Uterus (tissue), 4 donors: ENCODE measurements around the gene PNLDC1. TPM values are rescaled to one million over a fixed set of nuclear protein-coding genes. Genes with fewer than 3 reads are reported as not detected.

ENCODE experiments used
- DNase-seq, 2 donors: peaks; one replicate each; pipeline ENCODE4 v3.0.0-alpha.2; 2019 to 2020
- H3K27ac ChIP-seq, 2 donors: fragments of 200-600 bp; sonication (generic); 1 replicate in 1 of 2; 2 replicates in 1 of 2; pipeline ENCODE4 v1.5.1; 2016 to 2018
- H3K27me3 ChIP-seq, 2 donors: fragments of 200-600 bp; sonication (generic); one replicate each; pipeline ENCODE4 v1.5.1; 2018 to 2019; ENCODE audit warnings: control low read depth in 1 of 2
- H3K36me3 ChIP-seq, 2 donors: fragments of 200-600 bp; sonication (generic); one replicate each; pipeline ENCODE4 v1.5.1; 2019; ENCODE audit warnings: control low read depth in 1 of 2
- H3K4me1 ChIP-seq, 2 donors: fragments of 200-600 bp; sonication (generic); one replicate each; pipeline ENCODE4 v1.5.1; 2018 to 2019; ENCODE audit warnings: control low read depth in 1 of 2
- H3K4me3 ChIP-seq, 2 donors: fragments of 200-600 bp; sonication (generic); 1 replicate in 1 of 2; 2 replicates in 1 of 2; pipeline ENCODE4 v1.5.1; 2018 to 2019; ENCODE audit warnings: mild to moderate bottlenecking in 1 of 2
- H3K9me3 ChIP-seq, 2 donors: fragments of 200-600 bp; sonication (generic); one replicate each; pipeline ENCODE4 v1.5.1; 2019; ENCODE audit warnings: control low read depth in 1 of 2
- POLR2A ChIP-seq, 2 donors: fragments of 450-650 bp; IDR thresholded peaks; one replicate each; pipeline ENCODE4 v1.6.1; 2016; ENCODE audit warnings: antibody characterized with exemption in 2 of 2, mild to moderate bottlenecking in 1 of 2, moderate library complexity in 1 of 2
- intact Hi-C: fragments of 100-400 bp; cut with DNase I; formaldehyde crosslinking; loops from one replicate; pipeline ENCODE4 v1.15.1; 2023; ENCODE audit warnings: low total_unique reads
- total RNA-seq, 4 donors: library from RNA; depleted of rRNA in 3 of 4; stranded (reverse); fragments of >200 nt in 3 of 4; gene quantifications; one replicate each; pipeline versions ENCODE4 v1.1.0 to v1.2.4, GENCODE V29; 2014 to 2023
- TF ChIP-seq, protein P1 (sequence below), 4 experiments: fragments of 200-600 bp in 2 of 4; fragments of 450-650 bp in 2 of 4; sonication (generic) in 2 of 4; IDR thresholded peaks; one replicate each; pipeline ENCODE4 v1.5.1; 2016 to 2019; ENCODE audit warnings: antibody characterized with exemption in 4 of 4, mild to moderate bottlenecking in 2 of 4, moderate library complexity in 1 of 4
- donor health status: DM: yes; HTN: yes; CAD: no.

The PNLDC1 gene
- total RNA-seq, 4 donors from 2014 or later, result 0.69 TPM; not detected in 3

DNA sequence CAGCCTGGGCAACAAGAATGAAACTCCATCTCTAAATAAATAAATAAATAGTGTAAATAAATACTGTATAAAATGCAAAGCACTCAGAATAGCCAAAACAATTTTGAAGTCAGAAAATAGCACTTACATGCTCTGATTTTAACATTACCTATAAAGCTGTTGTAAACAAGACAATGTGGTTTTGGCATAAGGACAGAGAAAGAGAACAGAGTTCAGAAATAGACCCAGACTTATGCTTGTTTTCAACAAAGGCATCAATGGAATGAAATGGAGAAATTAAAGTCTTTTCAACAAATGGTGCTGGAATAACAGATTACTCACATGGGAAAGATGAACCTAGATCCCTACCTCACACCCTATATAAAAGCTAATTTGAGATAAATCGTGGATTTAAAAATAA is 27.9 kb upstream of the PNLDC1 start:
- H3K27ac ChIP-seq, result no peak overlapping the region
- DNase-seq, result no peak
- H3K4me1 ChIP-seq, result no peaks in the 10 kb centered on the region
- no peak overlapping the region for H3K4me3 ChIP-seq
- no peaks in the 10 kb centered on the region for H3K27me3 ChIP-seq
- intact Hi-C loops, result no loop called here
- TF ChIP-seq POLR2A (IDR thresholded peaks at IDR 0.05), result no peak
- TF ChIP-seq, protein P1, sequence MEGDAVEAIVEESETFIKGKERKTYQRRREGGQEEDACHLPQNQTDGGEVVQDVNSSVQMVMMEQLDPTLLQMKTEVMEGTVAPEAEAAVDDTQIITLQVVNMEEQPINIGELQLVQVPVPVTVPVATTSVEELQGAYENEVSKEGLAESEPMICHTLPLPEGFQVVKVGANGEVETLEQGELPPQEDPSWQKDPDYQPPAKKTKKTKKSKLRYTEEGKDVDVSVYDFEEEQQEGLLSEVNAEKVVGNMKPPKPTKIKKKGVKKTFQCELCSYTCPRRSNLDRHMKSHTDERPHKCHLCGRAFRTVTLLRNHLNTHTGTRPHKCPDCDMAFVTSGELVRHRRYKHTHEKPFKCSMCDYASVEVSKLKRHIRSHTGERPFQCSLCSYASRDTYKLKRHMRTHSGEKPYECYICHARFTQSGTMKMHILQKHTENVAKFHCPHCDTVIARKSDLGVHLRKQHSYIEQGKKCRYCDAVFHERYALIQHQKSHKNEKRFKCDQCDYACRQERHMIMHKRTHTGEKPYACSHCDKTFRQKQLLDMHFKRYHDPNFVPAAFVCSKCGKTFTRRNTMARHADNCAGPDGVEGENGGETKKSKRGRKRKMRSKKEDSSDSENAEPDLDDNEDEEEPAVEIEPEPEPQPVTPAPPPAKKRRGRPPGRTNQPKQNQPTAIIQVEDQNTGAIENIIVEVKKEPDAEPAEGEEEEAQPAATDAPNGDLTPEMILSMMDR (IDR thresholded peaks at IDR 0.05), result no peak
- no peaks in the 10 kb centered on the region for H3K36me3 ChIP-seq
- H3K9me3 ChIP-seq, result no peaks in the 10 kb centered on the region

DNA sequence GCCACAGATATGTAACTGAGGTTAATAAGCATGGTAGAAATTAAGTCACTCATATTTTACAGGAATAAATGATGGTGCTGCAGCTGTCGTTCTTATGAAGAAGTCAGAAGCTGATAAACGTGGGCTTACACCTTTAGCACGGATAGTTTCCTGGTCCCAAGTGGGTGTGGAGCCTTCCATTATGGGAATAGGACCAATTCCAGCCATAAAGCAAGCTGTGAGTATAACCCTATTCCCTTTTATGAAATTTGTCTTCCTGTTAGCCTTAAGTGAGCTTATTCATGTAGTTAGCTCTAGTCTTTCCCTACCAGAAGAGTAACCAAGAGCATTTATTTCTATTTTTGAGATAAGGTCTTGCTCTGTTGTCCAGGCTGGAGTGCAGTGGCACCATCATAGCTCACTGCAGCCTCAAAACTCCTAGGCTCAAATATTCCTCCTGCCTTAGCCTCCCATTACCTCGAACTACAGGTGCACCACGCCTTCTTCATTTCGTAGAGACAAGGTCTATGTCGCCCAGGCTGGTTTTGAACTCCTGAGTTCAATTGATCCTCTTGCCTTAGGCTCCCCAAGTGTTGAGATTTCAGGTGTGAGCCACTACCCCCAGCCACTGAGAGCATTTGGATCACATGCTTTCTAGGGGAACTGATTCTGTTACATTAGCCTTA is 22.7 kb upstream of the PNLDC1 start:
- TF ChIP-seq, protein P1 (IDR thresholded peaks at IDR 0.05), result no peak
- TF ChIP-seq POLR2A (IDR thresholded peaks at IDR 0.05), result no peak
- Histone ChIP-seq H3K4me1 (no peaks in the 10 kb centered on the region), H3K4me3 (no peak overlapping the region), H3K27me3 (no peaks in the 10 kb centered on the region), H3K27ac (no peak overlapping the region), H3K36me3 (no peaks in the 10 kb centered on the region), H3K9me3 (no peaks in the 10 kb centered on the region)
- no peak for DNase-seq
- intact Hi-C loops, result no loop called here

DNA sequence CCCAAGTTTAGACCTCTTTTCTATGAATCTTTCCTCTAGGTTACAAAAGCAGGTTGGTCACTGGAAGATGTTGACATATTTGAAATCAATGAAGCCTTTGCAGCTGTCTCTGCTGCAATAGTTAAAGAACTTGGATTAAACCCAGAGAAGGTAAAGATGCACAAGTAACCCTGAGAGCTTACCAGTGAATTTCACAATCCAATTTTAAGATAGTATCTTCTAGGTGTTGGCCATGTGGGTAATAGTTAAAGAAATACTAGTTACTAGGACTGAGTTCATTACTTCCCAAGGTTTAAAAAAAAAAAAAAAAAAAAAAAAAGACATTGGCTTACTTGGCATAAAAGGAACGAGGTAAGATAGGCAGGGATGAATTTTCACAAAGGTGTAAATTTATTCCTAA is 21.9 kb upstream of the PNLDC1 start:
- no peak overlapping the region for H3K27ac ChIP-seq
- H3K4me3 ChIP-seq, result no peak overlapping the region
- TF ChIP-seq, protein P1 (IDR thresholded peaks at IDR 0.05), result no peak
- TF ChIP-seq POLR2A (IDR thresholded peaks at IDR 0.05), result no peak
- no peaks in the 10 kb centered on the region for H3K9me3 ChIP-seq
- H3K4me1 ChIP-seq, result no peaks in the 10 kb centered on the region
- H3K27me3 ChIP-seq, result no peaks in the 10 kb centered on the region
- H3K36me3 ChIP-seq, result no peaks in the 10 kb centered on the region
- DNase-seq, result no peak
- intact Hi-C loops, result no loop called here

DNA sequence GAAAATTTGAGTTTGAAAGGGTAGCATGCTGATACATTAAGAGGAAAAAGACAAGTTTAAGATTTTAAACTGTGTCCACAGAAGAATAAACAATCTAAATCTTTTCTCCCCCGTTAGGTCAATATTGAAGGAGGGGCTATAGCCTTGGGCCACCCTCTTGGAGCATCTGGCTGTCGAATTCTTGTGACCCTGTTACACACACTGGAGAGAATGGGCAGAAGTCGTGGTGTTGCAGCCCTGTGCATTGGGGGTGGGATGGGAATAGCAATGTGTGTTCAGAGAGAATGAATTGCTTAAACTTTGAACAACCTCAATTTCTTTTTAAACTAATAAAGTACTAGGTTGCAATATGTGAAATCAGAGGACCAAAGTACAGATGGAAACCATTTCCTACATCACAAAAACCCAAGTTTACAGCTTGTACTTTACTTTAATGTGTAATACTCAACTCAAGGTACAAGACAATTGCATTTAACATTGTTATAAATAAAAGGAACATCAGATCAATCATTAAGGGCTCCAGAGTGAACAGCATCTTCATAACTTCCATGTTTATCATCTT is 21.5 kb upstream of the PNLDC1 start:
- H3K36me3 ChIP-seq, result no peaks in the 10 kb centered on the region
- intact Hi-C loops, result no loop called here

DNA sequence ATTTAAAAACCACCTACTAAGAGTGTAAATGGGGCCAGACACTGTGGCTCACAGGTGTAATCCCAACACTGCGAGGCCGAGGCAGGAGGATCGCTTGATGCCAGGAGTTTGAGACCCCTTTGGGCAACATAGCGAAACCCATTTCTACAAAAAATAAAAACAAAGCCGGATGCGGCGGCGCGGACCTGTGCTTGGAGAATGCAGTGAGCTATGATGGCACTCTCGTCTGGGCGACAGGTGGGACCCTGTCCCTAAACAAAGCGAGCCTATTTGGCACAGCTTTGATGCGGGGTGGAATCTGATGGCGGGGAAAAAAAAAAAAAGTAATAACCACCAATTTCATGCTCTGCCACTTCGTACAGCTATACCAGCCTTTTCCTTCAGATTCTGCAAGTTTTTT is 11.8 kb upstream of the PNLDC1 start:
- no peaks in the 10 kb centered on the region for H3K27me3 ChIP-seq

More for the DNA sequence above, 21.5 kb upstream of the PNLDC1 start:
- TF ChIP-seq POLR2A (IDR thresholded peaks at IDR 0.05), result no peak
- TF ChIP-seq, protein P1 (IDR thresholded peaks at IDR 0.05), result no peak
- Histone ChIP-seq H3K27me3 (no peaks in the 10 kb centered on the region), H3K9me3 (no peaks in the 10 kb centered on the region), H3K4me3 (no peak overlapping the region), H3K27ac (no peak overlapping the region), H3K4me1 (no peaks in the 10 kb centered on the region)
- DNase-seq, result no peak

More for the DNA sequence above, 11.8 kb upstream of the PNLDC1 start:
- no peaks in the 10 kb centered on the region for H3K9me3 ChIP-seq
- intact Hi-C loops, result loop anchor here (5.0 kb wide), 1 partner anchor 96 kb away; the partner anchor contains the start of gene SOD2
- H3K27ac ChIP-seq, result peak overlapping the region; percentile 92 to 100
- TF ChIP-seq POLR2A (IDR thresholded peaks at IDR 0.05), result no peak
- TF ChIP-seq, protein P1 (IDR thresholded peaks at IDR 0.05), result no peak
- DNase-seq, result no peak
- peak overlapping the region; percentile 92 to 99 for H3K4me3 ChIP-seq
- H3K4me1 ChIP-seq, result peaks cover 21 to 23% of the 10 kb centered on the region in 2 donors
- H3K36me3 ChIP-seq, result no peaks in the 10 kb centered on the region
